SK-N-SH treated with all-trans-retinoic acid at 6 μM for 48 hours (cell line): ENCODE results near the gene ACSL6.

Source experiments
- ATAC-seq: fragments of 200-7000 bp; cut with Tn5 transposase; 3 replicates; pipeline ENCODE4 v1.9.1; 2020; ENCODE audit warnings: mild to moderate bottlenecking, moderate library complexity
- ARNTL ChIP-seq: fragments of 450-650 bp; formaldehyde crosslinking; IDR thresholded peaks from 2 replicates; pipeline ENCODE4 v1.5.0; 2020; ENCODE audit warnings: low read depth, mild to moderate bottlenecking, moderate library complexity, borderline replicate concordance
- BACH2 ChIP-seq: fragments of 250-450 bp; sonication (Bioruptor Pico); IDR thresholded peaks from 2 replicates; pipeline ENCODE4 v1.9.0; 2021; ENCODE audit warnings: mild to moderate bottlenecking, borderline replicate concordance
- CREB5 ChIP-seq: fragments of 250-450 bp; sonication (Bioruptor Pico); IDR thresholded peaks from 2 replicates; pipeline ENCODE4 v1.5.1; 2020; ENCODE audit warnings: low read depth, mild to moderate bottlenecking, moderate library complexity
- CSDC2 ChIP-seq: fragments of 250-450 bp; sonication (Bioruptor Pico); IDR thresholded peaks from 2 replicates; pipeline ENCODE4 v1.5.0; 2020; ENCODE audit warnings: mild to moderate bottlenecking, moderate library complexity
- CSRNP3 ChIP-seq: fragments of 250-450 bp; sonication (Bioruptor Pico); IDR thresholded peaks from 2 replicates; pipeline ENCODE4 v1.5.1; 2021; ENCODE audit warnings: mild to moderate bottlenecking, moderate library complexity
- ESRRG ChIP-seq: fragments of 250-450 bp; sonication (Bioruptor Pico); IDR thresholded peaks from 2 replicates; pipeline ENCODE4 v1.6.1; 2021; ENCODE audit warnings: mild to moderate bottlenecking
- GLIS3 ChIP-seq: fragments of 250-450 bp; sonication (Bioruptor Pico); IDR thresholded peaks from 2 replicates; pipeline ENCODE4 v1.5.0; 2020; ENCODE audit warnings: mild to moderate bottlenecking, moderate library complexity
- ISL1 ChIP-seq: fragments of 250-450 bp; sonication (Bioruptor Pico); IDR thresholded peaks from 2 replicates; pipeline ENCODE4 v2.1.2; 2022; ENCODE audit warnings: mild to moderate bottlenecking, moderate library complexity
- OSR1 ChIP-seq: fragments of 250-450 bp; sonication (Bioruptor Pico); IDR thresholded peaks from 2 replicates; pipeline ENCODE4 v1.8.0; 2022; ENCODE audit warnings: moderate library complexity, mild to moderate bottlenecking, inconsistent platforms
- PATZ1 ChIP-seq: fragments of 250-450 bp; sonication (Bioruptor Pico); IDR thresholded peaks from 2 replicates; pipeline ENCODE4 v1.8.0; 2020; ENCODE audit warnings: mild to moderate bottlenecking, moderate library complexity, borderline replicate concordance
- PPARA ChIP-seq: fragments of 250-450 bp; sonication (Bioruptor Pico); IDR thresholded peaks from 2 replicates; pipeline ENCODE4 v1.5.0; 2020; ENCODE audit warnings: mild to moderate bottlenecking, borderline replicate concordance
- RARB ChIP-seq: fragments of 250-450 bp; sonication (Bioruptor Pico); IDR thresholded peaks from 2 replicates; pipeline ENCODE4 v1.8.0; 2021; ENCODE audit warnings: mild to moderate bottlenecking, moderate library complexity
- SNAI2 ChIP-seq: fragments of 250-450 bp; sonication (Bioruptor Pico); IDR thresholded peaks from 2 replicates; pipeline ENCODE4 v1.5.0; 2020; ENCODE audit warnings: mild to moderate bottlenecking, moderate library complexity
- TCF4 ChIP-seq: fragments of 250-450 bp; sonication (Bioruptor Pico); IDR thresholded peaks from 2 replicates; pipeline ENCODE4 v1.8.0; 2021; ENCODE audit warnings: mild to moderate bottlenecking, moderate library complexity, borderline replicate concordance
- TOX ChIP-seq: fragments of 250-450 bp; sonication (Bioruptor Pico); IDR thresholded peaks from 2 replicates; pipeline ENCODE4 v1.8.0; 2021; ENCODE audit warnings: mild to moderate bottlenecking, moderate library complexity, borderline replicate concordance
- ZC3H10 ChIP-seq: fragments of 250-450 bp; sonication (Bioruptor Pico); IDR thresholded peaks from 2 replicates; pipeline ENCODE4 v1.5.1; 2021; ENCODE audit warnings: mild to moderate bottlenecking, moderate library complexity
- ZFP3 ChIP-seq: fragments of 250-450 bp; sonication (Bioruptor Pico); IDR thresholded peaks from 2 replicates; pipeline ENCODE4 v1.5.0; 2020; ENCODE audit warnings: mild to moderate bottlenecking, moderate library complexity
- ZNF565 ChIP-seq: fragments of 450-650 bp; formaldehyde crosslinking; conservative IDR thresholded peaks from 2 replicates; pipeline ENCODE4 v1.5.0; 2020; ENCODE audit warnings: low read depth, mild to moderate bottlenecking, moderate library complexity
- ZNF70 ChIP-seq: fragments of 450-650 bp; formaldehyde crosslinking; IDR thresholded peaks from 2 replicates; pipeline ENCODE4 v1.5.0; 2020; ENCODE audit warnings: mild to moderate bottlenecking, moderate library complexity

Gene ACSL6

GRCh38 chr5:131947445-131947844 lies 64.0 kb downstream of the ACSL6 start (continued):
- TF ChIP-seq ZNF565 (CRISPR knock-in tag) (no peak), GLIS3 (CRISPR knock-in tag) (no peak), ZC3H10 (CRISPR knock-in tag) (no peak), ZFP3 (CRISPR knock-in tag) (no peak), SNAI2 (CRISPR knock-in tag) (no peak)

GRCh38 chr5:131945551-131946168 lies 65.8 kb downstream of the ACSL6 start, which contains the start of gene MEIKIN:
MEIKIN (minus strand) TSS chr5:131945663; CDS start chr5:131945505, 158 bp downstream.
- no peak for ATAC-seq
- TF ChIP-seq PATZ1 (CRISPR knock-in tag) (no peak), TOX (CRISPR knock-in tag) (no peak), ESRRG (CRISPR knock-in tag) (no peak), TCF4 (CRISPR knock-in tag) (no peak), ZNF565 (CRISPR knock-in tag) (no peak), ARNTL (CRISPR knock-in tag) (no peak), OSR1 (CRISPR knock-in tag) (no peak), CSDC2 (CRISPR knock-in tag) (no peak)
- TF ChIP-seq, all 23 proteins: peak for 0

- ATAC-seq: no peak
Measured at GRCh38 chr5:131944702-131945550, 66.5 kb downstream of the ACSL6 start.

GRCh38 chr5:131943916-131944315 lies 67.5 kb downstream of the ACSL6 start:
- ATAC-seq: no peak
- no peak for TF ChIP-seq TOX (CRISPR knock-in tag)
- no peak for TF ChIP-seq GLIS3 (CRISPR knock-in tag)
- no peak for TF ChIP-seq SNAI2 (CRISPR knock-in tag)
- no peak for TF ChIP-seq CSRNP3 (CRISPR knock-in tag)
- no peak for TF ChIP-seq ESRRG (CRISPR knock-in tag)
- TF ChIP-seq BACH2: no peak
- TF ChIP-seq PATZ1 (CRISPR knock-in tag): no peak
- no peak for TF ChIP-seq PPARA (CRISPR knock-in tag)
- TF ChIP-seq CREB5: no peak

More at GRCh38 chr5:131944702-131945550, 66.5 kb downstream of the ACSL6 start:
- no peak for TF ChIP-seq PPARA (CRISPR knock-in tag)
- TF ChIP-seq SNAI2 (CRISPR knock-in tag): no peak
- no peak for TF ChIP-seq ESRRG (CRISPR knock-in tag)

GRCh38 chr5:131942016-131942415 lies 69.4 kb downstream of the ACSL6 start:
- ATAC-seq: no peak

More at GRCh38 chr5:131942016-131942415, 69.4 kb downstream of the ACSL6 start:
- TF ChIP-seq ISL1 (CRISPR knock-in tag) (no peak), TOX (CRISPR knock-in tag) (no peak), CSRNP3 (CRISPR knock-in tag) (no peak), ARNTL (CRISPR knock-in tag) (no peak), PATZ1 (CRISPR knock-in tag) (no peak), SNAI2 (CRISPR knock-in tag) (no peak), ZNF70 (CRISPR knock-in tag) (no peak), RARB (CRISPR knock-in tag) (no peak)
- TF ChIP-seq, all 23 proteins: peak for 0
